SU-DHL-6 (cell line): ENCODE data around the gene BMPR2.
"Not testable (repeated sequence)": the region's sequence is repeated elsewhere in the genome, so short reads cannot be mapped to it uniquely, and the experiment has no call there.

ENCODE experiments used
- H2AFZ ChIP-seq: fragments of 200-600 bp; sonication (generic); 2 replicates; pipeline ENCODE4 v1.6.1; 2014; ENCODE audit warnings: low read depth, mild to moderate bottlenecking, moderate library complexity, mixed read lengths, antibody characterized with exemption, low read length; ENCODE audit not compliant: severe bottlenecking
- H3F3A ChIP-seq: fragments of 200-600 bp; shearing (Covaris generic); 2 replicates; pipeline ENCODE4 v1.6.0; 2016; ENCODE audit warnings: antibody characterized with exemption, mild to moderate bottlenecking; ENCODE audit not compliant: insufficient read depth
- H3K27ac ChIP-seq: fragments of 200-600 bp; sonication (generic); 2 replicates; pipeline ENCODE4 v1.5.1; 2016; ENCODE audit warnings: low read depth, mild to moderate bottlenecking, low read length, moderate library complexity, mixed read lengths
- H3K27me3 ChIP-seq: fragments of 200-600 bp; sonication (generic), shearing (Covaris generic); 2 replicates; pipeline ENCODE4 v1.6.0; 2014; ENCODE audit warnings: mild to moderate bottlenecking, low read length
- H3K36me3 ChIP-seq: fragments of 200-600 bp; sonication (generic); 2 replicates; pipeline ENCODE4 v1.6.1; 2014; ENCODE audit warnings: mild to moderate bottlenecking, low read length, mixed read lengths
- H3K4me2 ChIP-seq: fragments of 300-600, 200-600 bp; shearing (Covaris generic), sonication (generic); 2 replicates; pipeline ENCODE4 v1.6.0; 2014; ENCODE audit warnings: low read length, low read depth, mild to moderate bottlenecking; ENCODE audit not compliant: poor library complexity, severe bottlenecking
- H3K4me3 ChIP-seq: fragments of 200-600 bp; sonication (generic); 2 replicates; pipeline ENCODE4 v1.5.1; 2014; ENCODE audit warnings: antibody characterized with exemption, low read length, mild to moderate bottlenecking, mixed read lengths; ENCODE audit not compliant: insufficient read depth, poor library complexity, severe bottlenecking
- H3K79me2 ChIP-seq: fragments of 200-600 bp; sonication (generic); 2 replicates; pipeline ENCODE4 v1.6.1; 2014; ENCODE audit warnings: mild to moderate bottlenecking, low read length, moderate library complexity; ENCODE audit not compliant: insufficient read depth
- H3K9ac ChIP-seq: fragments of 200-600 bp; sonication (generic); 2 replicates; pipeline ENCODE4 v1.7.0; 2014; ENCODE audit warnings: mild to moderate bottlenecking, low read length
- H3K9me2 ChIP-seq: fragments of 200-600 bp; sonication (generic); replicated peaks from 2 replicates; pipeline ENCODE4 v1.6.1; 2014; ENCODE audit warnings: low read length; ENCODE audit not compliant: insufficient read depth
- H3K9me3 ChIP-seq: fragments of 200-600 bp; sonication (generic); 2 replicates; pipeline ENCODE4 v1.6.1; 2014; ENCODE audit warnings: low read length, mixed read lengths; ENCODE audit not compliant: insufficient read depth
- H4K20me1 ChIP-seq: fragments of 200-600 bp; sonication (generic); 2 replicates; pipeline ENCODE4 v1.6.1; 2014; ENCODE audit warnings: low read depth, mild to moderate bottlenecking, antibody characterized with exemption, low read length, moderate library complexity, mixed read lengths
- CTCF ChIP-seq: fragments of 200-600 bp; sonication (generic); IDR thresholded peaks from one replicate; pipeline ENCODE4 v1.5.1; 2017; ENCODE audit warnings: antibody characterized with exemption, mild to moderate bottlenecking, low read length, moderate library complexity; ENCODE audit not compliant: insufficient read depth, poor library complexity, severe bottlenecking
- EZH2phosphoT487 ChIP-seq: fragments of 200-600 bp; sonication (generic), shearing (Covaris generic); conservative IDR thresholded peaks from 2 replicates; pipeline ENCODE4 v1.6.1; 2018; ENCODE audit warnings: mild to moderate bottlenecking, antibody characterized with exemption, low read length, moderate library complexity, mixed read lengths

Gene BMPR2

GRCh38 chr2:202378001-202378400 lies 1.9 kb downstream of the BMPR2 start:
- Histone ChIP-seq H3K36me3 (no peaks in the 10 kb centered on the region), H3K27ac (no peak overlapping the region)
- TF ChIP-seq CTCF (no peak), EZH2phosphoT487 (no peak)

GRCh38 chr2:202378662-202379358 lies 2.7 kb downstream of the BMPR2 start:
- no peaks in the 10 kb centered on the region for H3K36me3 ChIP-seq
- no peaks in the 10 kb centered on the region for H3K9me2 ChIP-seq
- H3K27me3 ChIP-seq, result no peaks in the 10 kb centered on the region
- no peak overlapping the region for H3K27ac ChIP-seq
- H3F3A ChIP-seq, result peaks cover 20% of the 10 kb centered on the region; the same call in 1 of the 2 replicates
- H3K4me2 ChIP-seq, result peak overlapping the region; percentile 90
- TF ChIP-seq CTCF (no peak), EZH2phosphoT487 (no peak)
- no peaks in the 10 kb centered on the region for H4K20me1 ChIP-seq
- H3K79me2 ChIP-seq, result no peaks in the 10 kb centered on the region
- no peaks in the 10 kb centered on the region for H3K9me3 ChIP-seq
- no peak overlapping the region for H2AFZ ChIP-seq
- H3K4me3 ChIP-seq, result no peak overlapping the region
- no peak overlapping the region for H3K9ac ChIP-seq

More at GRCh38 chr2:202378001-202378400, 1.9 kb downstream of the BMPR2 start:
- Histone ChIP-seq H3K9me2 (no peaks in the 10 kb centered on the region), H2AFZ (no peak overlapping the region), H3K79me2 (no peaks in the 10 kb centered on the region), H4K20me1 (no peaks in the 10 kb centered on the region), H3K4me2 (peak overlapping the region; percentile 90), H3K9me3 (no peaks in the 10 kb centered on the region), H3K27me3 (no peaks in the 10 kb centered on the region), H3F3A (peaks cover 20% of the 10 kb centered on the region; the same call in 1 of the 2 replicates), H3K9ac (no peak overlapping the region), H3K4me3 (peak overlapping the region; percentile 31)

GRCh38 chr2:202382684-202383083 lies 6.6 kb downstream of the BMPR2 start:
- H3K36me3 ChIP-seq, result no peaks in the 10 kb centered on the region
- H3K9ac ChIP-seq, result no peak overlapping the region
- peaks cover 23% of the 10 kb centered on the region; the same call in 1 of the 2 replicates for H3F3A ChIP-seq
- no peak overlapping the region for H2AFZ ChIP-seq
- no peak overlapping the region for H3K27ac ChIP-seq
- H3K9me2 ChIP-seq, result no peaks in the 10 kb centered on the region
- no peaks in the 10 kb centered on the region for H3K9me3 ChIP-seq
- H3K27me3 ChIP-seq, result no peaks in the 10 kb centered on the region
- no peak overlapping the region for H3K4me3 ChIP-seq
- no peaks in the 10 kb centered on the region for H3K79me2 ChIP-seq
- H3K4me2 ChIP-seq, result no peak overlapping the region
- TF ChIP-seq CTCF (no peak), EZH2phosphoT487 (no peak)
- H4K20me1 ChIP-seq, result no peaks in the 10 kb centered on the region

GRCh38 chr2:202386495-202386894 lies 10.4 kb downstream of the BMPR2 start:
- H3K4me3 ChIP-seq, H3K36me3 ChIP-seq, H3K9me2 ChIP-seq, H3K4me2 ChIP-seq, H4K20me1 ChIP-seq, H3K79me2 ChIP-seq, H3K9ac ChIP-seq, H3K27me3 ChIP-seq, H3F3A ChIP-seq, H3K9me3 ChIP-seq, H3K27ac ChIP-seq, H2AFZ ChIP-seq: not testable (repeated sequence)
